Activated T-cell treated with anti-CD3 and anti-CD28 coated beads, Interleukin-2, amount 50 U/mL, for 4 hours (primary cell): Measurements from ENCODE around the gene PDCD1LG2. TPM values are rescaled to one million over a fixed set of nuclear protein-coding genes. Genes with fewer than 3 reads are reported as not detected.
"Not testable (repeated sequence)": the region's sequence is repeated elsewhere in the genome, so short reads cannot be mapped to it uniquely, and the experiment has no call there.

Experiments used
- ATAC-seq, 2 donors: fragments of 200-7000 bp; cut with Tn5 transposase; one replicate each; pipeline ENCODE4 v1.10.0; 2021
- DNase-seq: peaks from one replicate; pipeline ENCODE4 v3.0.0-alpha.2; 2020
- H3K27me3 Mint-ChIP-seq: one replicate; pipeline ENCODE4 v1.8.0; 2021; ENCODE audit warnings: low read depth, mixed read lengths
- H3K36me3 Mint-ChIP-seq: one replicate; pipeline ENCODE4 v1.8.0; 2022; ENCODE audit warnings: mixed read lengths; ENCODE audit not compliant: insufficient read depth
- H3K4me1 Mint-ChIP-seq: one replicate; pipeline ENCODE4 v1.8.0; 2021; ENCODE audit warnings: low read depth, mixed read lengths
- H3K4me3 Mint-ChIP-seq: one replicate; pipeline ENCODE4 v1.8.0; 2021; ENCODE audit warnings: mild to moderate bottlenecking, moderate library complexity, mixed read lengths
- H3K9me3 Mint-ChIP-seq: one replicate; pipeline ENCODE4 v1.8.0; 2021; ENCODE audit warnings: mixed read lengths
- total RNA-seq, 3 donors: library from RNA; stranded (reverse); gene quantifications; one replicate each; pipeline ENCODE4 v1.2.1, GENCODE V29; 2021

PDCD1LG2 gene
- total RNA-seq, 3 donors from 2014 or later: 0.11 to 0.60 TPM; not detected in 1

- Mint-ChIP-seq H3K9me3 (no peaks in the 10 kb centered on the region), H3K27me3 (no peaks in the 10 kb centered on the region), H3K4me1 (peaks cover under 1% of the 10 kb centered on the region), H3K36me3 (no peaks in the 10 kb centered on the region), H3K4me3 (no peak overlapping the region)
- ATAC-seq: no peak
- no peak for DNase-seq
These were observed 24.8 kb upstream of the PDCD1LG2 start for GRCh38 chr9:5485378-5486085.

GRCh38 chr9:5486988-5487387 is 23.3 kb upstream of the PDCD1LG2 start:
- H3K27me3 Mint-ChIP-seq: no peaks in the 10 kb centered on the region
- no peaks in the 10 kb centered on the region for H3K4me1 Mint-ChIP-seq
- H3K4me3 Mint-ChIP-seq: no peak overlapping the region
- no peak for ATAC-seq
- H3K36me3 Mint-ChIP-seq: no peaks in the 10 kb centered on the region
- H3K9me3 Mint-ChIP-seq: no peaks in the 10 kb centered on the region
- DNase-seq: no peak

GRCh38 chr9:5488221-5489008 is 21.9 kb upstream of the PDCD1LG2 start:
- ATAC-seq: no peak

GRCh38 chr9:5489630-5490490 is 20.5 kb upstream of the PDCD1LG2 start:
- Mint-ChIP-seq H3K36me3 (no peaks in the 10 kb centered on the region), H3K4me3 (no peak overlapping the region), H3K4me1 (peaks cover 18% of the 10 kb centered on the region), H3K27me3 (no peaks in the 10 kb centered on the region), H3K9me3 (no peaks in the 10 kb centered on the region)
- no peak for DNase-seq
- ATAC-seq: no peak

More at GRCh38 chr9:5488221-5489008, 21.9 kb upstream of the PDCD1LG2 start:
- Mint-ChIP-seq H3K4me1 (peaks cover 6% of the 10 kb centered on the region), H3K36me3 (no peaks in the 10 kb centered on the region), H3K9me3 (no peaks in the 10 kb centered on the region), H3K4me3 (no peak overlapping the region), H3K27me3 (no peaks in the 10 kb centered on the region)
- DNase-seq: no peak

GRCh38 chr9:5492965-5493678 is 17.2 kb upstream of the PDCD1LG2 start:
- Mint-ChIP-seq H3K9me3 (no peaks in the 10 kb centered on the region), H3K36me3 (no peaks in the 10 kb centered on the region), H3K27me3 (no peaks in the 10 kb centered on the region), H3K4me3 (no peak overlapping the region), H3K4me1 (peaks cover 19% of the 10 kb centered on the region)
- DNase-seq: no peak
- ATAC-seq: no peak

- no peak overlapping the region for H3K4me3 Mint-ChIP-seq
- H3K9me3 Mint-ChIP-seq: no peaks in the 10 kb centered on the region
- ATAC-seq (peak; percentile 85 to 88), DNase-seq (no peak)
- H3K4me1 Mint-ChIP-seq: peaks cover 19% of the 10 kb centered on the region
- no peaks in the 10 kb centered on the region for H3K27me3 Mint-ChIP-seq
- no peaks in the 10 kb centered on the region for H3K36me3 Mint-ChIP-seq
These were observed 16.4 kb upstream of the PDCD1LG2 start for GRCh38 chr9:5493679-5494511.

GRCh38 chr9:5494765-5495164 is 15.6 kb upstream of the PDCD1LG2 start:
- H3K36me3 Mint-ChIP-seq, DNase-seq, H3K4me3 Mint-ChIP-seq, H3K9me3 Mint-ChIP-seq, ATAC-seq, H3K27me3 Mint-ChIP-seq: not testable (repeated sequence)
- peaks cover 19% of the 10 kb centered on the region for H3K4me1 Mint-ChIP-seq

- peaks cover 11% of the 10 kb centered on the region for H3K9me3 Mint-ChIP-seq
- DNase-seq (no peak), ATAC-seq (no peak)
- H3K36me3 Mint-ChIP-seq: no peaks in the 10 kb centered on the region
- H3K4me3 Mint-ChIP-seq: no peak overlapping the region
- H3K27me3 Mint-ChIP-seq: peaks cover 2% of the 10 kb centered on the region
- peaks cover 9% of the 10 kb centered on the region for H3K4me1 Mint-ChIP-seq
These were observed 11.2 kb upstream of the PDCD1LG2 start for GRCh38 chr9:5499157-5499556.

- Mint-ChIP-seq H3K4me1 (peaks cover 10% of the 10 kb centered on the region), H3K9me3 (peaks cover 19% of the 10 kb centered on the region), H3K36me3 (peaks cover 2% of the 10 kb centered on the region), H3K4me3 (no peak overlapping the region), H3K27me3 (peaks cover 2% of the 10 kb centered on the region)
- DNase-seq: no peak
- ATAC-seq: no peak
These were observed 10.4 kb upstream of the PDCD1LG2 start for GRCh38 chr9:5499889-5500398.

- peaks cover 2% of the 10 kb centered on the region for H3K27me3 Mint-ChIP-seq
- DNase-seq (no peak), ATAC-seq (no peak)
- peaks cover 2% of the 10 kb centered on the region for H3K36me3 Mint-ChIP-seq
- peaks cover 20% of the 10 kb centered on the region for H3K9me3 Mint-ChIP-seq
- no peak overlapping the region for H3K4me3 Mint-ChIP-seq
- H3K4me1 Mint-ChIP-seq: peaks cover 11% of the 10 kb centered on the region
These were observed 9.7 kb upstream of the PDCD1LG2 start for GRCh38 chr9:5500441-5501235.

- Mint-ChIP-seq H3K4me1 (peaks cover 11% of the 10 kb centered on the region), H3K27me3 (peaks cover 2% of the 10 kb centered on the region), H3K36me3 (peaks cover 2% of the 10 kb centered on the region), H3K4me3 (no peak overlapping the region), H3K9me3 (peaks cover 20% of the 10 kb centered on the region)
- no peak for DNase-seq
- ATAC-seq: no peak
These were observed 7.8 kb upstream of the PDCD1LG2 start for GRCh38 chr9:5502553-5502952.

GRCh38 chr9:5509573-5509972 is 758 bp upstream of the PDCD1LG2 start:
- no peaks in the 10 kb centered on the region for H3K27me3 Mint-ChIP-seq
- H3K36me3 Mint-ChIP-seq: peaks cover under 1% of the 10 kb centered on the region
- H3K4me1 Mint-ChIP-seq: peaks cover 49% of the 10 kb centered on the region
- H3K9me3 Mint-ChIP-seq: peaks cover 5% of the 10 kb centered on the region
- no peak for DNase-seq
- peak overlapping the region; percentile 74 for H3K4me3 Mint-ChIP-seq
- no peak for ATAC-seq
